RWPE2 (cell line): ENCODE results near the gene GTF3C1.

Experiments used
- ATAC-seq: fragments of 200-7000 bp; cut with Tn5 transposase; 3 replicates; pipeline ENCODE4 v1.9.1; 2021; ENCODE audit warnings: low read depth
- DNase-seq: peaks from one replicate; pipeline ENCODE4 v3.0.0-alpha.2; 2020; ENCODE audit warnings: low spot score
- H3K27ac ChIP-seq: fragments of 450-650 bp; 2 replicates; pipeline ENCODE4 v1.5.1; 2017; ENCODE audit warnings: mild to moderate bottlenecking; ENCODE audit not compliant: poor library complexity, severe bottlenecking
- H3K27me3 ChIP-seq: fragments of 250-450 bp; sonication (Bioruptor Pico); 2 replicates; pipeline ENCODE4 v1.5.1; 2021; ENCODE audit warnings: mild to moderate bottlenecking, moderate library complexity; ENCODE audit not compliant: insufficient read depth, poor library complexity, severe bottlenecking
- H3K36me3 ChIP-seq: fragments of 250-450 bp; sonication (Bioruptor Pico); 2 replicates; pipeline ENCODE4 v1.5.1; 2020; ENCODE audit warnings: low read depth, mild to moderate bottlenecking, moderate library complexity
- H3K4me1 ChIP-seq: fragments of 250-450 bp; sonication (Bioruptor Pico); 2 replicates; pipeline ENCODE4 v1.5.1; 2021; ENCODE audit warnings: mild to moderate bottlenecking, moderate library complexity; ENCODE audit not compliant: insufficient read depth, poor library complexity, severe bottlenecking
- H3K4me3 ChIP-seq: fragments of 250-450 bp; sonication (Bioruptor Pico); 2 replicates; pipeline ENCODE4 v1.5.1; 2021; ENCODE audit warnings: mild to moderate bottlenecking, moderate library complexity; ENCODE audit not compliant: severe bottlenecking
- H3K9me3 ChIP-seq: fragments of 250-450 bp; sonication (Bioruptor Pico); 2 replicates; pipeline ENCODE4 v1.5.1; 2021; ENCODE audit warnings: mild to moderate bottlenecking, moderate library complexity; ENCODE audit not compliant: severe bottlenecking
- CTCF ChIP-seq: fragments of 450-650 bp; IDR thresholded peaks from one replicate; pipeline ENCODE4 v1.5.1; 2017; ENCODE audit warnings: mild to moderate bottlenecking, moderate library complexity; ENCODE audit not compliant: poor library complexity, severe bottlenecking

GTF3C1 gene

GRCh38 chr16:27450196-27450549 is 99.5 kb downstream of the GTF3C1 start:
- ATAC-seq, result no peak
- Histone ChIP-seq H3K27ac (no peak overlapping the region), H3K9me3 (no peaks in the 10 kb centered on the region), H3K27me3 (no peaks in the 10 kb centered on the region), H3K4me1 (no peaks in the 10 kb centered on the region), H3K4me3 (no peak overlapping the region), H3K36me3 (no peaks in the 10 kb centered on the region)
- no peak for DNase-seq
- TF ChIP-seq CTCF, result no peak

- DNase-seq (no peak), ATAC-seq (no peak; the same call in 2 of the 3 replicates)
- Histone ChIP-seq H3K9me3 (peaks cover under 1% of the 10 kb centered on the region), H3K4me1 (no peaks in the 10 kb centered on the region), H3K27ac (no peak overlapping the region), H3K27me3 (no peaks in the 10 kb centered on the region), H3K4me3 (no peak overlapping the region), H3K36me3 (no peaks in the 10 kb centered on the region)
- TF ChIP-seq CTCF, result no peak
Measured at GRCh38 chr16:27449434-27450195, 100.1 kb downstream of the GTF3C1 start.

GRCh38 chr16:27448532-27449433 is 100.9 kb downstream of the GTF3C1 start:
- TF ChIP-seq CTCF, result no peak

GRCh38 chr16:27447301-27447700 is 102.4 kb downstream of the GTF3C1 start:
- Histone ChIP-seq H3K4me1 (no peaks in the 10 kb centered on the region), H3K4me3 (no peak overlapping the region), H3K27me3 (no peaks in the 10 kb centered on the region), H3K36me3 (no peaks in the 10 kb centered on the region), H3K9me3 (peaks cover 3% of the 10 kb centered on the region), H3K27ac (no peak overlapping the region)
- ATAC-seq (no peak), DNase-seq (no peak)
- TF ChIP-seq CTCF, result no peak

More at GRCh38 chr16:27448532-27449433, 100.9 kb downstream of the GTF3C1 start:
- Histone ChIP-seq H3K36me3 (no peaks in the 10 kb centered on the region), H3K27ac (no peak overlapping the region), H3K9me3 (peaks cover 3% of the 10 kb centered on the region), H3K4me3 (no peak overlapping the region), H3K27me3 (no peaks in the 10 kb centered on the region), H3K4me1 (no peaks in the 10 kb centered on the region)
- DNase-seq, result no peak
- ATAC-seq, result peak; percentile 22; the same call in 2 of the 3 replicates

GRCh38 chr16:27446721-27447120 is 103.0 kb downstream of the GTF3C1 start:
- ATAC-seq (no peak), DNase-seq (no peak)
- TF ChIP-seq CTCF, result no peak
- Histone ChIP-seq H3K9me3 (peaks cover 3% of the 10 kb centered on the region), H3K4me3 (no peak overlapping the region), H3K27me3 (no peaks in the 10 kb centered on the region), H3K27ac (no peak overlapping the region), H3K36me3 (no peaks in the 10 kb centered on the region), H3K4me1 (no peaks in the 10 kb centered on the region)
